Stimulated activated CD4-positive, alpha-beta T cell treated with anti-CD3 and anti-CD28 coated beads, Interleukin-12 subunit alpha, Interleukin-12 subunit beta, amount 100 ng/mL, for 48 hours (primary cell): Measurements from ENCODE around the gene OSBPL3.

Experiments
- DNase-seq, 3 donors: peaks; one replicate each; pipeline ENCODE4 v3.0.0-alpha.2; 2020; ENCODE audit warnings: low read depth in 2 of 3, low spot score in 1 of 3

Gene OSBPL3

DNA sequence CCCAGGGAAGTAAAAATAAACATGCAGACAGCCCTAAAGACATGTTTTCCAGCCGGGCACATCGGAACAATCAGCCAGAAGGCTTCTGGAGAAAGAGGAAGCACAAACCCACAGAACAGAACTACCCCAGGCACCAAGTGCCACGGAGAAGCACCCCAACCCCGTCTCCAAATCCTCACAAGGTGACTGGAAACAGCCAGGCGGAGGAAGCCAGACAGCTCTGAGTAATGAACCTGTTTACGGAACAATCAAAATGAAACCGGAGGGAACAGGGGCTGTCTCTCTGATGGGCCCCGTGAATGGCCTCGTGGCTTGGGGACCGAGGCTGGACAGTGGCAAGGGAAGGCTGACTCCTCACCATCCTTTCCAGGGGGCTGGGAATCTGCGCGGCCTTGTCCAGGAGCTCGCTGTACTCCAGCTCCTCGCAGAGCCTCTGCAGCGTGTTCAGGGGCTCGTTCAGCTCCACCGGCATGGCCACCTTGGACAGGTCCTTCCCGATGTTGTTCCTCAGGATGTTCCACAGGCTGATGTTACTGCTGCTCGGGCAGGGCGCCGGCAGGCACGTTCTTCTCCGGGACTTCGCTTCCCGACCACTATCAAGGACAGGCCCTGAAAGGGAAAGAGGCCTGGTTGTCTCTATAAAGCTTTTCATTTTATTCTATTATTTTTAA is 145.7 kb downstream of the OSBPL3 start:
- DNase-seq, result no peak

DNA sequence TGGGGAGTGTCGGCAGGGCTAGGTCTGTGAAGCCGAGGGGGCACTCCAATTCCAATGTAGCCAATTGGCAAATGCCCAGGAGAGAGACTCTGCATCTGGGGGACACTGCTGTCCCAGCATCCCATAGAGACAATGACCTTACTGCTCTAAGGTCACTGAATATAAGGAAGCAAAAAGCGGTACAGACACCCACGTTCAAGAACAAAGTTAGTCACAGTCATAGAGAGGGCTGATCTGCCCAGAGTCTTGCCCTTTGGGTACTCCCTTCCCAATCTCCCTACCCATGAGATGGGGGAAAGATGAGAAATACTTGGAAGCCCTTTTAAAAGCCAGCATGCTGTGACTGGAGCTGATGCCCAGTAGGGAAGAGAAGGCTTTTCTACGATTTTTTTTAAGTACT is 146.4 kb downstream of the OSBPL3 start:
- no peak for DNase-seq

DNA sequence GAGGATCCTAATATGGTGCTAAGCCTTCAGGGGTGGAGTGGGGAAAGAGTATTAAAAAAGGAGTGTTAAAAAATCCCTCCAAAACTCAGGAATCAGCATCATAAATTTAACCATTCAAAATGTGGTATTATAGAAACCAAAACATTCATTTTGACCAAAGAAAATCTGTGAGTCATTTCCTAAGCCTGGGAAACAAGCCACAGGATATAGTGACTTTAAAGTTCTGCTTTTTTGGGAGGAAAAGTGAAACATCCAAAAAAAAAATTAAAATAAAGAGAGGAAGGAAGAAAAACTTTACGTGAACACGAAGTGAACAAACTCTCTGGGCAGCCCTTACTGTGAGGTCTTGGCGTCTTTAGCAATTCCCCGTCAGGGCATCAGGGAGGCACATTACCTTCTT is 148.7 kb downstream of the OSBPL3 start:
- DNase-seq, result no peak

DNA sequence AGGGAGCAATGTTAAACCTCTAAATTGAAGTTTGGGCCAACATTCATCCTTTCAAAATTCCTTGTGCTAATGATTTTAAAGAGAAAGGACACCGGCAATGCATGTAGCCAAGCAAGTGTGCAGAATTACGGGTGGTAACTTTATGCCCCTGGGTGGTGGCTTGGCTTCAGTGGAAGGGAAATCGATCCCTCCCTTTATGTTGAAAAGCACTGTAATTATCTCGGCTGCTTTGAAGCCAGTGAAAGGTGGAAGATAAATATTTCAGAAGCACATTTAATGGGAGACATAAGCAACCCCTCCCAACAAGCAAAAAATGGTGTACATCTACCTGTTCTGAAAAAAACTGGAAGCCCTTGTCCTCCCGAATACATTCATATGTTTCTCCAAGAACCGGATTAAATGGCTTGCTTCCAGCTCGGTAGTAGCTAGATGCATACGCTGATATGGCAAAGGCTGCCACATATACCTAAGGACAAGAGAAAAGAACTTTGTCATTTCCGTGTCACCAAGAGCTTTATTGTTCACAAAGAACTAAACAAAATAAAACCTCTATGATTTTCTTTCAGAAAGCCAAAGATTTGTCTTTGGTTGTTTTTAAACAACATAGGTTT is 149.4 kb downstream of the OSBPL3 start:
- DNase-seq, result no peak

DNA sequence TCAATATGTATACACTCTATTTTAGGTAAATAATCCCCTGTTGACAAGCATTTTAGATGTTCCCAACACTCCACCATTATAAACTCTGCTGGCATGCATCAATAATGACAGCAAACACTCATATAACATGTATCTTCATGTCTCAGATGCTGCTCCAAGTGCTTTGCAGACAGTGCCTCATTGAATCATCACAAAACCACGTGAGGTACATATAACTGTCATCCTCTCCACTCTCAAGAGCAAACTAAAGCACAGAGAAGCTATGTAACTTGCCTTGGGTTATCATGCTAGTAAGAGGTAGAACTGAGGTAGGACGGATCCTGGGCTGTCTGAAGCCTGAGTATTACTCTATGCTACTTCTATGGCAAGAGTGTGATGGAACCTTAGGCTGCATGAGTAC is 150.2 kb downstream of the OSBPL3 start:
- DNase-seq, result no peak

DNA sequence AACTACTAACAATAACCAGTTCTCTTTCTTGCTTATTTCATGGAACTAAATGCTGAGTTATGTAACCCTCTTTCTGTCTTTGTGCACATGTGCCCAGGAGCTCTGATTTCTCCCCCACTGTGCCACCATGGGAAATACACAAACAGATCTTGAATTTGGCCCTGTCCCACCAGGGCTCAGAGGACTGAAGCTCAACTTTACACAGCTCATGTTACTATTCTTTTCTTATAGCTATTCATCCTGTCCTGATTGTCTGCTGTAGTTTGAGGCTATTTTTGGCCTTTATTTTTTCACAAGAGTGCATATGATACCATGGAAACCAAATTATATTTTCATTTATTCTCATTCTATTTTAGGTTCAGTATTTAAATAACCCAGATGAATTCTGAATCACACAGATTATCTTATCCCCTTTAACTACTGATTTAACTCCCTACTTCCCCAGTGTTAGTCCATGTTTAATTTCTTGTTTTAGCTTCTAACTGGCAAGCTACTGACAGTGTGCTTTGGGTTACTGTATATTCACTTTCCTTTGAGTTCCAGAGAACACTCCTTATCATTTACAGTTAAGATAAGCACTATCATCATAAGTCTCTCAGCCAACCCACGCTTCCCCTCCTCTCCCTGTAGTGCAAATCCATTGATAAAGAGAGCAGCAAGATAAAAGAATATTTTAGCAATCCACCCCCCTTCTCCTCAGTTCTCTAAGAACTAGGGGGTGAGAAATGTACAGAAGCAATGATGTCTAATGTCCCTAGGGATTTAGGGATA is 150.9 kb downstream of the OSBPL3 start:
- no peak for DNase-seq

DNA sequence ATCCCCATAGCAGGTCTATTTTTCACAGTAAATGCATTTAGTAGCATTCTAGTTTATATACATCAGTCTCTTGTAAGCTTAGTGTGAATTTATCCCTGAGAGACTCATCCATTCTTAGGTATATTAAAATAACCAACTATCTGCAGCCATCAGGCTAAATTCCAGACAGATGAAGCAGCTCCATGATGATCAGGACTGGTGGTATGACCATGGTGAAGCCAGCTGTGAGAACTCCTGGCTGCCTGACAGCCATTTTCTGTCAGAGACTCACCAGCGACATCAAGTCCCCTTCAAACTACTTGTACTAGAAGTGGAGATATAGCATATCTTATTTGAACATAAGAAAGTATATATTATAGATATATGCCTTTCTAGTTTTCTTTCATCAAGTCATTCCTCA is 152.4 kb downstream of the OSBPL3 start:
- no peak for DNase-seq

DNA sequence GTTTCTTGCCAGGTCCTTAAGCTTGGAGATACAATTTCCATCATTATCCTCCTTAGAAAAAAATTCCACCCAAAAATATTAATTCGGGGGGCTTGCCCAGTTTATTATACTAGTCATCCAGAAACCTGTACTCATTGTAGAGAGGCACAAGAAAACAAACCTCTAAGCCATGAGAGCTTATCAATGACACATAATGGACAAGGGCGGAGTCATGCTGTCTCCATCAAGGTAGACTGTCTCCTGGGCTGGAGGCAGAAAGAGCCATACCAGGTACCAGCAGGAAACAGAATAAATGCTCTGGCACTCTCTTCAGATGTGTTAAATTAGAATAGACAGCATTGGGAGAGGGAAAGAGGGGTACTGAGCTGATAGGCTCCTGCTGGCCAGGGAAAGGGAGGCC is 153.0 kb downstream of the OSBPL3 start:
- no peak for DNase-seq

DNA sequence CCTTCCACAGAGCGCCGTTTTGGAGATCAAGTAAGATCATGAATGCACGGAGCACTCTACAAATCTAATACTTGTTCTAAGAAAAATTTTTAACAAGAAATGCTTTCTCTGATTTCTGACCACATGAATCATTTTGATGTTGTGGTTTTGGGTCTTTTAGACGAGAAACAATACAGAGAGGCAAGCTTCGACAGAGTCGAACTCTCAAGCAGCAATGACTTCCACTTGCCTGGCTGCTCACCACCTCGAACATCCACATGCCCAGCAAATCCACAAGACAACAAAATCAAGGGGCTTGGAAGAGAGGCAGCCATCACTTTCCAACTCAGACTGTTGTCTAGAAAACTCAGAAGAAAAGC is 153.3 kb downstream of the OSBPL3 start:
- DNase-seq, result no peak

DNA sequence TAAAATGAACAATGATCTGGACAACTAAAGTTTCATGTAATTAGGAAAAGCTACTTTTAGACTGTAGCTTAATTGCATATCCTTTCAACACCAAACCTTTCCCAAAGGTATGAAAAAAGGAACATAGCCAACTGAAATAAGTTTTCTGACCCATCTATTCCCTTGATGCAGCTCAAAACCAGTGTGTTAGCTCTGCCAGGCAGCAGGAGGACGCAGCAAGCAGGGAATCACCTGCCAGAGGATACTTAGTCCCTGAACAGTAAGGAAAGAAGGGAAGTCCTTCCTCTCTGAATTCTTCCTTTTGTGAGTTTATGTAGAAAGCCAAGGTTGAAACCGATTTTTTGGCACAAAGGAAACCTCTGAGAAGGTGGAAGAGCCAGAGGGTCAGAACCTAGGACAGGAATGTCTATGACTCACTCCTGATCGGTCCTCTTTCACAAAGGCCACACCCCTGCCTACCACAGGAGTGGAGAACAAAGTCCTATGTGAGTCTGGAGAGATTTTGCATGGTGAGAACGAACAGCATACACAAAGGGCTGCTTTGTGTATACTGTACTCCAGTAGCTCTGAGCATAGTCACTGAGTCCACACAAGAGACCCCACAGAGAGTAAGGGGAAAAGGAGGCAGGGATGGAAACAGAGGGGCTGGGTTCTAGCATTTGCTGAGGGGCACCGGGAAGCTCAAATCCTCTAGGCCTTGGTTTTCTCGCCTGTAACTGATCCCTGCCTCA is 153.9 kb downstream of the OSBPL3 start:
- DNase-seq, result no peak

DNA sequence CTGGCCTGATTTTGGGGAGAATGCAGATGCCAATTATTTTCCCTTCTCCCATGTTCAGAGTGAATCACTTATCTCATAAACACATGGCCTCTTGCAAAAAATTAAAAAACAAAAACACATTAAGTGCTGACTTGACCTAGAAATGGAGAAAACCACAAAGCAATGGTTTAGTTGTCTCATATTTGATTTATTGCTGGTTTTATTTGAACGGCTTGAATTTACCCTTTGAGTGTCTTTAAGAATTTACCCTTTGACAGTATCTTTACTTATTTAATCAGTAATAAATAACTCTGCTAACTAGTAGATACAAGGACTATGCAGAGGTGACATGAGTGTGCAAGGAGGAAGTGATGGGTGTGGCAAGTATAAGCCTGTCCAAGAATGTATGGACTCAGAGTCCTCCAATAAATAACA is 154.6 kb downstream of the OSBPL3 start:
- DNase-seq, result no peak

DNA sequence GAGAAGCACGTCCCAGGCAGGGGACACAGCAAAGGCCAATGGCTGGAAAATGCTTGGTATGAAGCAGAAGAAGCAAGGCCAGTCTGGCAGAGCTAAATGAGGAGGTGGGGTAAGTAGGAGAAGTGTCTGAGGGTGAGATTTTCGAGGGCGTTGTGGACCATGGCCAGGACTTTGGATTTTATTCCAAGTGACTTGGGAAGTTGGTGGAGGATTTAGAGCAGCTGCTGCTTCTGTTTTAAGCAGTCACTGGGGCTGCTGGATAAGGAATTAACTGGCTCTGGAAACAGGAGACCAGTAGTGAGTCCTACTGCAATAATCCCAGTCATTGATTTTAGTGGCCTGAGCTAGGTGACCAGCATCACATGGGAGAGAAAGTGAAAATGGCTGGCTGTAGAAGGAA is 155.1 kb downstream of the OSBPL3 start:
- no peak for DNase-seq

DNA sequence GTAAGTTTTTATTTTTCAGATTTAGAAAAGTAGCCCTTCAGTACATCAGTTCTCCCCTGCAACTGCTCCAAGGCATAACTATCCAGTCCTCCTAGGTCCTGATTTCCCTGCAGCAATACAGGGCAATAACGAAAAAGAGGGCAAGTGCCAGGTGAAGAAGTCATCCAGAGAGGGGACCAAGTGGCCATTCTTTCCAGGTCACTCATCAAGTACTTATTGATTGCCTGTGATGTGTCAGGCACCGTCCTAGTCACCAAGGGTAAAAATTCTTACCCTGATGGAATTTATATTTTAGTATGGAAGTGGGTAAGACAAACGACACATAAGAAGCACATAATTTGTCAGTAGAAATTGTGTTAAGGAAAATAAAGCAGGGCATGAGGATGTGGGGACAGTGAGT is 155.6 kb downstream of the OSBPL3 start:
- no peak for DNase-seq

DNA sequence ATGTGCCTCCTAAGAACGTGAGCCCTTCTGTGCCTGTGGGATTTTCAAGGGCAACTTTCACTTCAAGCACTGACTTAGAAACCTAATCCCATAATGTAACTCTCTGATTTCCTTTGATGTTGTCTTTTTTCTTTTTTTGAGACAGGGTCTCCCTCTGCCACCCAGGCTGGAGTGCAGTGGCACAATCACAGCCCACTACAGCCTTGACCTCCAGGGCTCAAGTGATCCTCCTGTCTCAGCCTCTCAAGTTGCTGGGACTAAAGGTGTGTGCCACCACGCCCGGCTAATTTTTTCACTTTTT is 158.3 kb downstream of the OSBPL3 start:
- no peak for DNase-seq

DNA sequence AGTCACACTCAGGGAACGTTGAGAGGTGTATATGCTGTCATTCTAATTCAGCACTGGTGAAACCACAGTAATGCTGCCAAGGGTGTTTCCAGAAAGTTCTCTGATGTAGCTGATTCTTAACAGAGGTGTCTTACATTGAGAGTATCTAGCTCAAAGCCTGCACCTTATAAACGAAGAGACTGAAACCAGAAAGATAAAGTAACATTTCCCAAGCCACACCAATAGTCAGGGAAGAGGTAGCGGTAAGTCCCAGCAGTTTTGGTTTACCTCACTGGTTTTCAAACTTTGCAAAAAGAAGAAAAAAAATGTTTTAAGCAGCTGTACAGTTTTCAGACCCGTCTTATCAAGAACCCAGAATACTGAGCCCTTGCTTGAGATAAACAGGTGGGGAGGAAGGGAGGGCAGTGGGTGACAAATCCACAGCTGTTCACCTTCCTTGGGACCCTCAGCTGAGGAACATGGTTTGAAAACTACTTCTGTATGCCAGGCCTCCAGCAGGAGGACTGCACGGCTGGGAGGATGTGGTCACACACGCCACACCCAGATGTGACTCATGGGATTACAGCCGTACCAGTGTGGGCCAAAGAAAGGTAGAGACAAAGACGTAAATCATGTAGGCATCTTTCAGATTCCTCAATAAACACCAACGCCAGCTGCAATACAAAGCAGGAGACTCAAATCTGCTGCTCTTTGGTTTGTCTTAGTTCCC is 158.8 kb downstream of the OSBPL3 start:
- DNase-seq, result peak; percentile 72 to 75 (median 73)

DNA sequence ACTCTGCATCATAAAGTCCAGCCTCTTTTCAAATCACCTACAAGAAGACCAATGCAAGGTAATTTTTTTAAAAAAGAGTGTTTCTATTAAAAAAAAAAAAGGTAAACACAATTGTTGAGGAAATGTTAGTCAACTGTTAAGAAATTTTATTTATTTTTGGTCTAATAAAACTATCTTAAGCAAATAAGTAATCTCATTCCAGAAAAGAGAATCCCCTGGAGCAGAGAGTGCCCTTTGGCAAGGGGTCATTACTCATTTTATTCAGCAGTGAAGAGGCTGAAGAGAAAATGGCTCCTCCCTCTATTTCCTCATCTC is 159.3 kb downstream of the OSBPL3 start:
- no peak for DNase-seq

DNA sequence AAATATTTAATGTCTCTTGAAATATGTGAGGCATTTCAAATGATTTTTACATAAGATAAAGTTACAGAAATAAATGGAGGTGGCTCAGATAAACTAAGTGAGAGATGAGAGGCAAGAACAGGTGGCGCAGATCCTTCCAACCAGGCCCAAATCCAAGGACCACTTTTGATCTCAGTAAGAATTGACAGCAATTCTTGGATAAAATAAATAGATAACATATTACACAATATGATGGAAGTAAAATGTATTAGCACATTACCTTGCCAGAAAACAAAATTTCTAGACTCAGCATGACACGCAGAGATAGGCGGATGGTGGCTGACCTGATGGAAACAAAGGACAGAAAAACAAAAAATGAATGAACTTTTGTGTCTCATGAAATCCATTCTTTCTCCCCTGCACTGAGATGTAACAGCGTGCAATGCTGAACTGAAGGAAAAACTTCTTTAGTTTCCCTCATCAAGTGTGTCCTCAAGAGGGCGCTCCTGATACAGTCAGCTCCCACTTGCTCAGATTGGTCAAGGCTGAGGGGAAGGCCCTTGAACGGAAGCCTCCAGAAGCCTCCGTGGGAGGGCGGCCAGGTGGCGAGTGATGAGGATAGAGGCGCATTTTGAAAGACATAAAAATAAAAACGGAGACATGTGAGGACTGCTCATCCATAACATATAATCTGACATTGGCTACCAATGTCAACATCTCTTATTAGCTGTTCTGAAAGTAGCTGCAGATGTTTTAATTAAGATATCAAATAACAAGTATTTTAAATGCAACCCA is 159.9 kb downstream of the OSBPL3 start:
- DNase-seq, result peak; percentile 54 to 83 (median 67)

DNA sequence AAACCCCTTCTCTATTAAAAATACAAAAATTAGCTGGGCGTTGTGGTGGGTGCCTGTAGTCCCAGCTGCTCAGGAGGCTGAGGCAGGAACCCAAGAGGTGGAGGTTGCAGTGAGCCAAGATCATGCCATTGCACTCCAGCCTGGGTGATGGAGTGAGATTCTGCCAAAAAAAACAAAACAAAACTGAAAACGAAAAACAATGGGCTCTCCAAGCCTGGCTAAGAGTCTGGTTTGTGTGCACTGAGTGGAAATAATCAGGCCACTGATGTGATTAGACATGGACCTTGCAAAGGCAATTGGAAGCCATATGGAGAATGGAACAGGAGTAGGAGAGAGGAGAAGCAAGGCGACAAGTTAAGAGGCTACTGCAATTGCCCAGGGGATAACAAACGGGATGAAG is 162.6 kb downstream of the OSBPL3 start:
- DNase-seq, result no peak

DNA sequence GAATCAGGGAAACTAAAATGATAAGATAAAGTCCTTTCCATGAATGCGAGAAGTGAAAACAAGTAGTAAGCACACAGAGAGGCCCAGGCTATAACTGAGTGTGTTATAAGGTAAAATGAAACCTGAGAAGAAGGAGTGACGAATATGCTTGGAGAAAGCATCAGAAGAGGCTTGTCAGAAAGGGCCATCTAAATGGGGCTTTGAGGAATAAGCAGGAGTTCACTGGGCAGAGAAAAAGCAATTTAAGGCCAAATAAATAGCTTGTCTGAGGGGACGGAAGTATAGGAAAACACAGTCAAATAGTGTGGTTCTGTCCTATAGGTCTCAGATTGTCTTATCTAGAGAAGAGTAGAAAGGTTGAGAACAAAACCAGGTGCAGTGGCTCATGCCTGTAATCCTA is 163.1 kb downstream of the OSBPL3 start:
- DNase-seq, result no peak

DNA sequence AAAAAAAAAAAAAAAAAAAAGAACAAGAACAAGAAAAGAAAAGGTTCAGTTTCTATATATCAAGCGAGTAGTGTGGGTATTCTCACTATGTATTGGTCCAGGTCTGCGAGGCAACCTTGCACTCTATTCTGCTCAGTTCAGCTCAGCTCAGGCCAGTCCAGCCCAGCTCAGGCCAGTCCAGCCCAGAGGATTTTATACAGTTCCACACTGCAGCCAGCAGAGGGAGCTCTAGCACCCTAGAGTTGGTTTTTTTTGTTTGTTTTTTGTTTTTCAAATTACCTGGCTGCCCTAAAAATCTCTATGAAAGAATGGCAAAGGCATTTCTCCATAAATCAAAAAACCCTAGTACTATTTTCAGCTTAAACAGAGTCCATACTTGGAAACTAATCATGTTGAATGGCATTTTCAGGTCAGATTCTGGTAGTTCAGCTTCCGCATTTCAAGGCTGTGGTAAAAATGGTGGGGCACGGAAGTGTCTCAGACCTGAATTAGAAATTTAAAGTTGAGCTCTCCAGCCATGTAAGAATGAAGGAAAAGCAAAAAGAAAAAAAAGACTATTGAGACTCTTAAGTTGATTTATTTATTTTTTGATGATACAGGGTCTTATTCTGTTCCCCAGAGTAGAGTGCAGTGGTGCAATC is 167.6 kb downstream of the OSBPL3 start:
- peak in 1 of 3 donors; percentile 34 for DNase-seq
